LNCaP clone FGC (cell line): ENCODE measurements around the gene MCF2L2.

Experiments
- DNase-seq: peaks from one replicate; pipeline ENCODE4 v3.0.0-alpha.2; 2011; ENCODE audit warnings: low read depth
- H3K4me3 ChIP-seq: 2 replicates; pipeline ENCODE4 v1.5.1; 2011; ENCODE audit warnings: mild to moderate bottlenecking, low read depth, low read length, control low read depth
- CTCF ChIP-seq: IDR thresholded peaks from 2 replicates; pipeline ENCODE4 v1.5.1; 2012; ENCODE audit warnings: mild to moderate bottlenecking; ENCODE audit not compliant: control insufficient read depth, insufficient read depth; ENCODE audit errors: extremely low read depth

The MCF2L2 gene

GRCh38 chr3:183197734-183198133, 230.7 kb downstream of the MCF2L2 start:
- no peak for TF ChIP-seq CTCF
- no peak for DNase-seq

DNA sequence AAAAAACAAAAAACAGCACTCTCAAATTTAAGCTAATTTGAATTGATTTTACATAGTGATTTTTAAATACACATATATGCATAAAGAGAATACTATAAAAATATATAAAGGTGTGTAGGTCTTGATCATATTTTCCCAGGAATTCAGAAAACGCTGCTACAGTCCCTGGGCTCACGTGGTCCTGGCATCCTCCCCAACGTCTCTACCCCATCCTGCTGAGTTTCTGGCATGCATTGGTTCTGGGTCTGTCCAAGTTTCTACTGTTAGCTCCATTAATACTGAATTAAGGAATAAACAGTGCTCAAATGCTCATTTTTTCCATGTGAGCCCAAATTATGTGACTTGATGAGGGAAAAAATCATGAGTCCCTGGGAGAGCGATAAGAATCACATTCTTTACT, 233.2 kb downstream of the MCF2L2 start:
- no peak for TF ChIP-seq CTCF
- DNase-seq = no peak

More at GRCh38 chr3:183197734-183198133, 230.7 kb downstream of the MCF2L2 start:
- no peak overlapping the region for H3K4me3 ChIP-seq

GRCh38 chr3:183193762-183194689, 234.4 kb downstream of the MCF2L2 start:
- DNase-seq = peak; percentile 94
- no peak overlapping the region for H3K4me3 ChIP-seq
- no peak for TF ChIP-seq CTCF

More for the DNA sequence above, 233.2 kb downstream of the MCF2L2 start:
- H3K4me3 ChIP-seq = no peak overlapping the region

- no peak overlapping the region for H3K4me3 ChIP-seq
- no peak for DNase-seq
- no peak for TF ChIP-seq CTCF
These were observed 235.6 kb downstream of the MCF2L2 start for GRCh38 chr3:183192650-183193300.

- DNase-seq = no peak
- TF ChIP-seq CTCF = no peak
- no peak overlapping the region for H3K4me3 ChIP-seq
These were observed 238.8 kb downstream of the MCF2L2 start for GRCh38 chr3:183189641-183190040.

GRCh38 chr3:183188895-183189462, 239.4 kb downstream of the MCF2L2 start:
- TF ChIP-seq CTCF = peak; percentile 51
- no peak overlapping the region for H3K4me3 ChIP-seq
- no peak for DNase-seq
